Dendritic cell treated with granulocyte-macrophage colony-stimulating factor and Interleukin-4, amounts not matched to agents 40 ng/mL and 50 ng/mL, for 4 days (primary cell): Measurements from ENCODE around the gene SLC6A1.

Source experiments
- H3K27ac Mint-ChIP-seq: one replicate; pipeline ENCODE4 v1.8.0; 2022; ENCODE audit warnings: mild to moderate bottlenecking, mixed read lengths
- H3K27me3 Mint-ChIP-seq: one replicate; pipeline ENCODE4 v1.8.0; 2022; ENCODE audit warnings: mild to moderate bottlenecking, mixed read lengths
- H3K36me3 Mint-ChIP-seq: one replicate; pipeline ENCODE4 v1.8.0; 2022; ENCODE audit warnings: low read depth, mixed read lengths
- H3K4me1 Mint-ChIP-seq: one replicate; pipeline ENCODE4 v1.8.0; 2022; ENCODE audit warnings: low read depth, mixed read lengths
- H3K4me3 Mint-ChIP-seq: one replicate; pipeline ENCODE4 v1.8.0; 2022; ENCODE audit warnings: mild to moderate bottlenecking, moderate library complexity, mixed read lengths
- H3K9me3 Mint-ChIP-seq: one replicate; pipeline ENCODE4 v1.8.0; 2022; ENCODE audit warnings: mixed read lengths
- intact Hi-C: fragments of 100-400 bp; cut with micrococcal nuclease; formaldehyde crosslinking; loops from one replicate; pipeline ENCODE4 v1.15.0; 2022

Gene SLC6A1

DNA sequence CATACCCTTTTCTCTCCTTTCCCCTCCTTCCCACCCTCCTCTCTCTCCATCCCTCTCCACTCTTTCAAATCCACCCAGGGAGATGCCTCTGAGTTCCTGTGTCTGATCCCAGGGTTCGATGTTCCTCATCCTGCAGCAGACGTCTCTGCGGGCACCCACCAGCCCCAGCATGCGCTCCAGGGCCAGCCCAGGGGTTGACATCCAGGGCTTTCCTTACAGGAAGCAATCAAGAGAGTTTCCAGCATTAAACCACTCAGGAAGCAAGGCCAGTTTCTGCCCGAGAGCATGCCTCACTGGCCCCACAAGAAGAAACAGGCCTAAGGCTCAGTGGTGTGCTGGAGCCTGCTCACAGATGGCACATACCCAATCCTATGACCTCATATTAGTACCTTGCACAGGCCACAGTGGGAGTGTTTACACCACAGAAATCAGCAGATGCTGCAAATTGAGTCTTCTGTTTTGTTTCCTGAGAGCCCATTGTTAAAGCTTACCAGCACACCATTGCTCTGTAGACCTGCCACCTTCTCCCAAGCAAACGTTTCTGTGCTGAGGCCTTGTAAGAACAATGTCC is 13.2 kb downstream of the SLC6A1 start:
- Mint-ChIP-seq H3K27ac (no peak overlapping the region), H3K4me3 (no peak overlapping the region), H3K4me1 (no peaks in the 10 kb centered on the region), H3K9me3 (no peaks in the 10 kb centered on the region), H3K27me3 (peaks cover 30% of the 10 kb centered on the region), H3K36me3 (no peaks in the 10 kb centered on the region)
- intact Hi-C loops, result no loop called here

DNA sequence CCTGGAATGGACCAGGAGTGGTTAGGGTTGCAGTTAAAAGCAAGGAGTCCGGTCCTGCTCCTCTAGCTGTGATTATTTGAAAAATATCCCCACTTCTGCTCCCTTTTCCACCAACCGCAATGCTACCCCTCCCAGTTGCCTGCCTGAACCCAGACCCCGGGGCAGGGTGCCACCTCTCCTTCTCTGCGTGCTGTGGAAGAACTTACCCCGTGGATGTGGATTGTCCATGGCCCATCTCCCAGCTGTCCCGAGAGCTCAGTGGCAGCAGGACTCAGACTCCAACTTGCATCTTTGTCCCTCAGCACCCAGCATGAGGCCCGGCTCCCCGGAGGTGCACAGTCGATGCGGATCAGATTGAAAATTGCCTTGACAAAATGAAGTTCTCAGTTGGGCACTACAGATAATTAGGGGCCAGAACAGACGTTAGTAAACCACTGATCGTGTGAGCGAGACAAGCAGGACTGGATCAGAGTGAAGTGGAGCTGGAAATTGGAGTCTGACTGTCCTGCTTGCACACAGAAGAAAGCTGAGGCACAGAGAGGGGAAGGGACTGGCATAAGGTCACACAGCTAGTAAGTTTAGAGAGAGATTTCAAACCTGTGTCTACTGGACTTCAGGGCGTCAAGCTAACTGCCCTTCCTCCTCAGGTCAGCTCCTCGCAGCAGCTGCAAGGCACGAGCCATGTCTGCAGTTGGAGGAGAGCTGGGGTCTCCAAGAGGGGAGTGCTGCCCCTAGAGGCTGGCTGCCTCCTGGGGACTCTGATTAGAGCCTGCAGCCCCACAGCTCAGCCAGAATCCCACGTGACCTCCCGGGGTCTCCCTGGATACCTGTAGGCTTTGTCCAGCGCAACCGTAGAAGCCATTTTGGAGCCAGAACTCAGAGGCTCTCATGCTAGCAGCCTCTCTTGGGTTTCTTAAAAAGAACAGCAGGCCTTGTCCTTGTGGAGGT is 14.7 kb downstream of the SLC6A1 start:
- H3K27me3 Mint-ChIP-seq, result peaks cover 32% of the 10 kb centered on the region
- H3K4me1 Mint-ChIP-seq, result no peaks in the 10 kb centered on the region
- no peak overlapping the region for H3K27ac Mint-ChIP-seq
- intact Hi-C loops, result no loop called here
- H3K4me3 Mint-ChIP-seq, result no peak overlapping the region
- H3K36me3 Mint-ChIP-seq, result no peaks in the 10 kb centered on the region
- no peaks in the 10 kb centered on the region for H3K9me3 Mint-ChIP-seq

DNA sequence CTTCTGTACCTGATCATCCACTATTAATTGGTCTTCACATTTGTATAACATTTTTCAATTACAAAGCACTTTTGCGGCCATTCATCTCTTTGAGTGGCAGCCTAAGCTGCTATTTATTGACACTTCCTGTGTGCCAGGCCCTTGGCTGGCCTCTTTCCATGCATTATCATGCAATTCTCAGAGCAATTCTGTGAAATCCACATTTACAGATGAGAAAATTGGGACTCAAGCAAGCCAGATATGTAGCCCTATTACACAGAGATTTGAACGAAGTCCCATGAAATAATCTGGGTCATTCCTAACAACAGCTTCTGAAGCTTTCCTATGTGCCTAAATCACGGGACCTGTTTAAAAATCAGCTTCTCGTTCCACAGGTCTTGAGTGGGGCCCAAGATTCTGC is 17.4 kb downstream of the SLC6A1 start:
- intact Hi-C loops, result no loop called here
- H3K27ac Mint-ChIP-seq, result no peak overlapping the region
- no peaks in the 10 kb centered on the region for H3K4me1 Mint-ChIP-seq
- no peak overlapping the region for H3K4me3 Mint-ChIP-seq
- H3K9me3 Mint-ChIP-seq, result no peaks in the 10 kb centered on the region
- no peaks in the 10 kb centered on the region for H3K36me3 Mint-ChIP-seq
- peaks cover 31% of the 10 kb centered on the region for H3K27me3 Mint-ChIP-seq

DNA sequence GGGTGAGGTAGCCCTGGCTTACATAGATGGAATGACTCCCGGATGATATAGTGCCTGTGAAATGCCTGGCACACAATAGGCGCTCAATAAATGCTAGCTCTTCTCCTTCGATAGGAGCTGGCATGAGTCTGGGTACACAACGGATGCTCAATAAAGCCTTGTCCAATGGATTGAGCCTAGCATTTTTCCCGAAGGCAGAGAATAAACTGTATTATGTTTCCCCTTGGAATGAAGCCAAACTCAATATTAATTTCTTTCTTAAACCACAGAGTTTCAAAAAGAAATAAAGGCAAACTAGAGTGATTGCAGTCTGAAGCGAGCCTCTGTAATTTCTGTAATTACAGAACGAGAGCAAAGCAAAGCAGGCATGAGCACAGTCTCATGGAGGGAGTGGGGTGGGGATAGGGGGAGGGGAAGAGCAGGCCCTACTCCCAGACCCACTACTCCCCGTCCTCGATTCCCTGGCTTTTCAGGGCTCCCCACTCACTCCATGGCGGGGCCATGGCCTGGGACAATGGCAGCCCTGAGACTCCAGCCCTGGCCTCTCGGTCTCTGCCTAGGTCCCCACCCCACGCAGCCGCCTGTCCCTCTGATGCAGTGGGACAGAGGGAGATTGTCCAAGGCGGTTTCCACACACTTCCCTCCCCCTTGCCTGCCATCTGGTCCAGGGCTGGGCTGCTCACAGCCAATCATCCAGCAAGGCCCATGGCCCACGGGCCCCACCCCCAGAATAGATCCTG is 18.0 kb downstream of the SLC6A1 start:
- no peaks in the 10 kb centered on the region for H3K36me3 Mint-ChIP-seq
- intact Hi-C loops, result no loop called here
- peaks cover 29% of the 10 kb centered on the region for H3K27me3 Mint-ChIP-seq
- H3K4me3 Mint-ChIP-seq, result no peak overlapping the region
- no peak overlapping the region for H3K27ac Mint-ChIP-seq
- no peaks in the 10 kb centered on the region for H3K9me3 Mint-ChIP-seq
- H3K4me1 Mint-ChIP-seq, result no peaks in the 10 kb centered on the region

DNA sequence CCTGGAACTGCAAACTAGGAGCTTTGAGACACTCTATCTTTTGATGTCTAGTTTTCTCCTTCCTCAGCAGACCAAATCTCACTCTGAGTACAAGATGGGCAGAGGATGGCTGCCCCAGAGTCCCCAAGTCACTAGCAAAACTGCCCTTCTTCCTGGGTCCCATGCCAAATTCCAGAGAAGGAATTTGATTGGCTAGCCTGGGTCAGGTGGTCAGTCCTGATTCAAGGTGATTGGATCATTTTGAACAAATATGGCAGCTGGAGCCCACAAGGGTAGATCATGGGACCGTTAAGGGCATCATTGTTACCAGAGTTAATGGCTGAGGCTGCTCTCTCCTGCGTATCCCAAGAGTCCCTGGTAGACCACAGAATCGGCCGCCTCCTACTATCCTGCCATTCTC is 21.7 kb downstream of the SLC6A1 start:
- Mint-ChIP-seq H3K27me3 (peaks cover 19% of the 10 kb centered on the region), H3K9me3 (no peaks in the 10 kb centered on the region), H3K36me3 (no peaks in the 10 kb centered on the region), H3K4me1 (no peaks in the 10 kb centered on the region), H3K4me3 (no peak overlapping the region), H3K27ac (no peak overlapping the region)
- intact Hi-C loops, result no loop called here

DNA sequence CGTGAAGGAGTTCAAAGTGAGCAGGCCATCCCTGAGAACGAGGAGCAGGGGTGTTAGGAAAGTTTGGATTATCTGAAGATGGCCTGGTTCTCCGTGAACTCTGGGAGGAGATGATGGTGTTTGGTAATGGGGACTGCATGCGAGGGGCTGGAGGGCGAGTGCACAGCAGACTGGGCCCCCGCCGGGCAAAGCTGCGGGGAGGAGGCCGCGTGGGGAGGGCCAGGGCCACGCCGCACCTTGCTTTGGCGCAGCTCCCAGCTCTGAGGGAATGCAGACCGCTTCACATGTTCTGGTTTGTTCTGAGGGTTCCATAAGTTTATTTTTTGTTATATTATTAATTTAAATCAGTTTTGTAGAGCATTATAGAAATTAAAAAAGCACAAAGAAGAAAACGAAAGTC is 22.2 kb downstream of the SLC6A1 start:
- intact Hi-C loops, result no loop called here
- Mint-ChIP-seq H3K9me3 (no peaks in the 10 kb centered on the region), H3K27me3 (peaks cover 19% of the 10 kb centered on the region), H3K4me1 (no peaks in the 10 kb centered on the region), H3K4me3 (no peak overlapping the region), H3K27ac (no peak overlapping the region), H3K36me3 (no peaks in the 10 kb centered on the region)

DNA sequence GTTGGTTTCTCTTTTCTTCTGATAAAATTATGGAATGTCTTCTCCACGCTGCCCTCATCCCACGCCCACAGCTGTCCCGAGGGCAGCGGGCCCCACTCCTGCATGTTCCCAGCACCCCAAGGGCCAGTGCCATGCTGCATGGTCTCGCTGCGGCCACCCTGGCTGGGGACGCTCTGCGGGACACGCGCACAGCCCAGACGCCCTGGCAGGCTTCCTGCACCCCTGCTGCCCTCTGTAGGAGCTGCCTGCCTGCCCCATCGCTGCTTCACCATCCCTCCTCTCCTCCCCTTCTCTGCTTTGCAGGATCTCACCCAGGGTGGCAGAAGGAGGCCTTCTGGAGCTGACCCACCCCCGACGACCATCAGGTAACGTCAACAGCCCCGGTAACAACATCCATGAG is 22.8 kb downstream of the SLC6A1 start:
- Mint-ChIP-seq H3K27me3 (peaks cover 19% of the 10 kb centered on the region), H3K36me3 (no peaks in the 10 kb centered on the region), H3K27ac (no peak overlapping the region), H3K4me3 (no peak overlapping the region), H3K9me3 (no peaks in the 10 kb centered on the region), H3K4me1 (no peaks in the 10 kb centered on the region)
- intact Hi-C loops, result no loop called here

DNA sequence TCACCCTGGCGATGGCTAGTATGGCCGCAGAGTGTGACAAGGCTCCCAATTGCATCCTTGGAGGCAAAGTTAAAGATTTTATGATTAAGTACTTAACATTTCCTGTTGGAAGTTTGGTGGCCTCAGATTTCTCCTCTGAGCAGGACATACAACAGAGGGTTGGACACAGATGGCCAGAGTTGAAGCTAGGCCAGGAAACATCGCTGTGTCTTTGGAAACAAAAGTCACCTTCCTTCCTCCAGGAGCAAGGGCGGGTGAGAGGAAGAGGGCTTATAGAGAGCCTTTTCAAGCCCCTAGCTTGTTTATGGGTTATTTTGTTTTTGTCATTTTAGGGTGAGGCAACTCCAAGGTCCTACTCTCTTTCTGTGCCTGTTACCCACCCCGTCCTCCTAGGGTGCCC is 24.2 kb downstream of the SLC6A1 start:
- H3K36me3 Mint-ChIP-seq, result no peaks in the 10 kb centered on the region
- H3K9me3 Mint-ChIP-seq, result no peaks in the 10 kb centered on the region
- intact Hi-C loops, result no loop called here
- no peak overlapping the region for H3K4me3 Mint-ChIP-seq
- peaks cover 17% of the 10 kb centered on the region for H3K27me3 Mint-ChIP-seq
- no peaks in the 10 kb centered on the region for H3K4me1 Mint-ChIP-seq
- H3K27ac Mint-ChIP-seq, result no peak overlapping the region

DNA sequence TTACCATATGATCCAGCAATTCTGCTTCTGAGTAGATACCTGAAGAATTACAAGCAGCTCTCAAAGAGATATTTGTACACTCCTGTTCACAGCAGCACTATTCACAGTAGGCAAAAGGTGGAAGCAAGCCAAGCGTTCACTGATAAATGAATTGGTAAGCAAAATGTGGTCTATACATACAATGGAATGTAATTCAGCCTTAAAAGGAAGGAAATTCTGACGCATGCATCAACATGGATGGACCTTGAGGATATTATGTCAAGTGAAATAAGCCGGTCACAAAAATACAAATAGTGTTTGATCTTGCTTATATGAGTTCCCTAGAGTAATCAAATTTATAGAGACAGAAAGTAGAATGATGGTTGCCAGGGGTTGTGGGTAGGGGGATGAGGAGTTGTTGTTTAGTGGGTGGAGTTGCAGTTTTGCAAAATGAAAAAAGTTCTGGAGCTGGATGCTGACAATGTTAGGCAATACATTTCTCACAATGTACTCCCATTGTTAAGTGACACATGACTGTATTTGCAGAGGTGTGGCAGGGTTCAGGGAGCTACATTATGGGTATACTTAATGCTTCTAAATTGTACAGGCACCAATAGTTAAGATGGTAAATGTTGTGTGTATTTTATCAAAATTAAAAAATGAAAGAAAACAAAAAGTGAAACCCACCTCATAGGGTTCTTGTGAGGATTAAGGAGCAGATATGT is 26.7 kb downstream of the SLC6A1 start:
- H3K36me3 Mint-ChIP-seq, result no peaks in the 10 kb centered on the region
- H3K9me3 Mint-ChIP-seq, result no peaks in the 10 kb centered on the region
- no peak overlapping the region for H3K27ac Mint-ChIP-seq
- no peaks in the 10 kb centered on the region for H3K4me1 Mint-ChIP-seq
- H3K27me3 Mint-ChIP-seq, result peaks cover 21% of the 10 kb centered on the region
- H3K4me3 Mint-ChIP-seq, result no peak overlapping the region
- intact Hi-C loops, result no loop called here

DNA sequence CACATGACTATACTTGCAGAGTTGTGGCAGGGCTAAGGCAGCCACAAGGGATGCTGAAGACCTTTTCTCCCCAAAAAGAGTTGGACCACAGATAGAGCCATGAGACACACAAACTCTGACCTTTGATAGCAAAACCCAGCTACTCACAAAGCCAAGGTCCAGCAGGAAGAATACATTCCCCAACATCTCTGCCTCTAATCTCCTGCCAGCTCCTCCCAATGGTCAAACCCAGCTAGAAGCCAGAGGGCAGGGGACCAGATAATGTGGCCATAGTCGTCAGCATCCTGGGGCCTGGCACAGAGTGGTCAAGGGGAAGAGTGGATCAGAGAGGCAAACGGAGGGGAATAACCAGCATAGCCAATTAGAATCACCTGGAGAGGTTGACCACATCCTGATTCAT is 28.2 kb downstream of the SLC6A1 start:
- intact Hi-C loops, result no loop called here
- Mint-ChIP-seq H3K36me3 (no peaks in the 10 kb centered on the region), H3K4me1 (no peaks in the 10 kb centered on the region), H3K27ac (no peak overlapping the region), H3K4me3 (no peak overlapping the region), H3K27me3 (peaks cover 18% of the 10 kb centered on the region), H3K9me3 (no peaks in the 10 kb centered on the region)

DNA sequence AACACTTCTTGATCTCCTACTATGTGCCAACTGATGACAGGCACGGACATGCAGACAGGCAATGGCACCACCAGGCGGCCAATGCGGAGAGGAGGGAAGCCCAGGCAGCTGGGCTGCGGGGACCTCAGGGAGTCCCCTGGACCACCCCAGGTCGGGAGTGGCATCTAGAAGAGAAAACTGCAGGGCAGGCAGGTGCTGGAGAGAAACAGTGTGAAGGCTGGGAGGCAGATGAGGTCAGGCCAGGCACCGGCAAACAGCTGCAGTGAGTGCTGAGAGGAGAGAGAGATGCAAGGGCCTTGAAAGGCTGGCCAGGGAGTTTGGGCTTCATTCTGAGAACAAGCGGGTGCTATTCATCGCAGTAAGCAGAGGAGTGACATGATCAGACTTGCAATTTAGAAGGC is 29.1 kb downstream of the SLC6A1 start:
- Mint-ChIP-seq H3K4me3 (no peak overlapping the region), H3K9me3 (peaks cover 4% of the 10 kb centered on the region), H3K36me3 (no peaks in the 10 kb centered on the region), H3K27me3 (peaks cover 20% of the 10 kb centered on the region), H3K27ac (no peak overlapping the region), H3K4me1 (no peaks in the 10 kb centered on the region)
- intact Hi-C loops, result no loop called here

DNA sequence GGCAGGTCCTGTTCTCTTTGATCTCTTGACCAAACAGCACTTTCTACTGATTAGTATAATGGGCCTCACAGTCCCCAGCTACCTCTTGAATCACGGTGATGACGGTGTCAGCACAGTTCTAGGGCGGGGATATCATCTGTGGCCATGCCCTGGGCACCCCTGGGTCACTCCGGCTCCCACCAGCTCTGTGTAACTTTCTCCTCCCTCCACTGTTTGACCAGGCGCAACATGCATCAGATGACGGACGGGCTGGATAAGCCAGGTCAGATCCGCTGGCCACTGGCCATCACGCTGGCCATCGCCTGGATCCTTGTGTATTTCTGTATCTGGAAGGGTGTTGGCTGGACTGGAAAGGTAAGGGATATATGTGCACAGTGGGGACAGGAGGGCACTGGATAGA is 29.6 kb downstream of the SLC6A1 start:
- Mint-ChIP-seq H3K4me1 (no peaks in the 10 kb centered on the region), H3K27ac (no peak overlapping the region), H3K4me3 (no peak overlapping the region), H3K9me3 (peaks cover 9% of the 10 kb centered on the region), H3K27me3 (peaks cover 23% of the 10 kb centered on the region), H3K36me3 (no peaks in the 10 kb centered on the region)
- intact Hi-C loops, result no loop called here

DNA sequence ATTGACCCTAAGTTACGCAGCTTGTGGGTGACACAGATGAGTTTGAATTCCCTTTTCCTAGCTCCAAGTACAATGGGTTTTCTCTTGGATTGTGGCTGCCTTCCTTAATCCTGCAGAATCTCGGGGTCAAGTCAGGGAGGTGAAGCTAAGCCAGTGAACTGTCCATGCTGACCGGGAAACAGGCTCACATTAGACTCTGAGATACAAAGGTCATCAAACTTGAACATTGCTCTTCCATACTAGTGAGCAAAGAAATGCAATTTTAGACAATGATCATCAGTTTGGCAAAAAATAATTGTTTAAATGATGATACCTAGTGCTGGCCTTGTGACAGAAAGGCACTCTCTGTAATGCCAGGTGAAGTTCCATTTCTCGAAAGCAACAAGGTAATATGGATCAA is 31.6 kb downstream of the SLC6A1 start:
- Mint-ChIP-seq H3K27ac (no peak overlapping the region), H3K9me3 (peaks cover 12% of the 10 kb centered on the region), H3K36me3 (no peaks in the 10 kb centered on the region), H3K4me3 (no peak overlapping the region), H3K4me1 (no peaks in the 10 kb centered on the region), H3K27me3 (peaks cover 27% of the 10 kb centered on the region)
- intact Hi-C loops, result no loop called here

DNA sequence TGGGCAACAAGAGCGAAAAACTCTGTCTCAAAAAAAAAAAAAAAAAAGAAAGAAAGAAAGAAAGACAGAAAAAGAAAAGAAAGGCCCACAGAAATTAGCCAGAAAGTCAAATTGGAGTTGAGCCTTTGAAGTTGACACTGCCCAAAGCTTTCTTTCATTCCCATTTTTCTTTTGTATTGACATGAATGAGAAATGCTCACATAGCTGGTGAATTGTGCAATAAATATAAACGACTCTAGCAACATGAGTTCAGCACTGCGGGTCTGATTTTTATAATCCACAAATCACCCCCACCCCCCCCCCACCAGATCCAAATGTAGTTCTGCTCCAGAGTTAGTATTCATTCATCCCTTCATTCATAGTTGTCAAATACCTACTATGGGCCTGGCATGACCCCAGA is 37.4 kb downstream of the SLC6A1 start:
- no peaks in the 10 kb centered on the region for H3K4me1 Mint-ChIP-seq
- intact Hi-C loops, result no loop called here
- H3K36me3 Mint-ChIP-seq, result no peaks in the 10 kb centered on the region
- H3K27me3 Mint-ChIP-seq, result peaks cover 32% of the 10 kb centered on the region
- H3K9me3 Mint-ChIP-seq, result peaks cover 12% of the 10 kb centered on the region
- no peak overlapping the region for H3K27ac Mint-ChIP-seq
- H3K4me3 Mint-ChIP-seq, result no peak overlapping the region
